NCI-H146 treated with DMSO at 0.1 percent for 48 hours (cell line): ENCODE measurements around the gene MYO7A.

ENCODE experiments used
- DNase-seq: peaks from one replicate; lab custom pipeline; 2025; ENCODE audit not compliant: unreplicated experiment; lab: John Stamatoyannopoulos, UW

MYO7A gene

DNA sequence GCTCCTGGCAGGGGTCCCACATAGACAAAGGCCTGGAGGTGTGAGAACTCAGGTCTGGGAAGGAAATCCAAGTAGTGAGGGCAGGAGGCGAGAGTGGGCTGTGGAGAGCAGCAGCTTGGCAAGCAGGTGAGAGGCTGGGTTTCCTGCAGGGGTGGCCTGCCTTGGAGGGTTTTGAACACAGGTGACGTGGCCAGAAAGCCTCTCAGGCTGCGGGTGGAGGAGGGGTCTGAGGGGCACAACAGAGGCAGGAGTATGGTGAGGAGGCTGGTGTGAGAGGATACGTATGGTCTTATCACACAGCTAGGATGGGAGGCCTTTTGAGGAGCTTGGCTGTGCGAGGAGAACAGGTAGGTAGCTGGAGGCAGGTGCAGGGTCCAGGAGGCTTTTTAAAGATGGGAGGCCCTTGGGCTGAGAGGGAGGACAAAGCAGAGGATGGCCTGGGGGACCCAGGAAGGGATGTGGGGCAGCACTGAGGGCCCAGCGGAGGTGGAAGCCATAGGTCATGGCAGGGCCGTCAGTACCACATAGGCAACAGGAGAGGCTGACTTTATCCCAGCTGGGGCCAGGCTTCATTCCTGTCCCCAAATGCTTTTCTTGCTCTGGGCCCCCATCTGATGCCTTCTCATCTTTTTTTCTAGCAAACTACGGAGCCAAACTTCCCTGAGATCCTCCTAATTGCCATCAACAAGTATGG, 84.4 kb downstream of the MYO7A start:
- no peak for DNase-seq

DNA sequence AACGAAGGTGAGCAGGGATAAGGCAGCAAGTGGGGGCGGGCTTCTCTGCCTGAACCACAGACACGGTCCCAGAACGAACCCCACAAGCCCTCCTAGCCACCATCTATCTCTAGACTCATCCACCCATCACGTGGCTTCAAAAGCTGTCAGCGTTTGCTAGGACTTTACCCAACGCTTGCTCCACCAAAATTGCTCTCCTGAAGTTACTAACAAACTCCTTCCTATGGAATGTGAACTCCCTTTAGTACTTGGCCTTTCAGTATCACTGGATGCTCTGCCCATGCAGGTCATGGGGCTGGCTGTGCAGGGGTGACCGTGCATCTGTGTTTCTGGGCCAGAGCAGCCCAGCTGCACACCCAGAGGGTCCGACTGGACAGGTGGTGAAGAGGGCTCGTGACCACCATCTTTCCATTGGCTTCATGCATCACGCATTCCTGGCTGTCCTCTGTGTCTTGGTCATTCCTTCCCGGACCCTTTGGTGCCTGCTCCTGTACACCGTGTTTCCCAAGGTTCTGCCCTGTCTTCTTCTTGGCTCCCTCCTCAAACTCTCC, 85.1 kb downstream of the MYO7A start:
- DNase-seq: no peak

DNA sequence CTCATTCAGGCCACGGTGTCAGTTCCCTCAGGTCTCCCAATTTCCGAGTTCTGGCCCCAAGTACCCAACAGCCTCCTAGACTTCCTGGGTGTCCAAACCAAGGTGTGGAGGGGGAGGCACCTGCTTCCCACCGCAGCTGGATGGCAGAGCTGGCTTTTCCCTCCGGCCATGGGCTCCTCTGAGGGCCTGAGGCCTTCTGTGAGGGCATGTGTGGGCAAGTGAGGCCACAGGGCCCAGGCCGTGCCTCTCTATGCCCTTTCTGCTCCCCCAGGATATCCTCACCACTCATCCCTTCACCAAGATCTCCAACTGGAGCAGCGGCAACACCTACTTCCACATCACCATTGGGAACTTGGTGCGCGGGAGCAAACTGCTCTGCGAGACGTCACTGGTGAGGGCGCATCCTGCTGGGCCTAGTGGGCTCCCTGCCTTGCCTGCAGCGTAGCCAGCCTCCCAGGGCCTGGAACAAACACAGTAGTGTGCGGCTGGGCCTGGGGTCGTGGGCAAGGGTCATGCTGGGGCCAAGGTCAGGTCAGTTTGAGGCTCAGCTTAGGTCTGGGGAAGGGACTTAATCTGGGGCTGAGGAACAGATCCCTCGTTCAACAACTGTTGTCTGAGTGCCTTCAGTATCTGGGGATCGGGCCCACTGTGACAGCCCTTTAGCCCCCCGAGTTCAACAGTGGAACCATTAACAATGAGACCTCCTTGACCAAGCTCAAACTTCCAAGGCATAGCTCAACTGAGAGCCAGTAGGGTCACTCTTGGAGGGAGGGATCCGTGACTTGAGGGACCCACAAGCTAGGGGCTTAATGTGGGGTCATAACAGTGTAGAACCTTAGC, 85.8 kb downstream of the MYO7A start:
- DNase-seq: no peak

DNA sequence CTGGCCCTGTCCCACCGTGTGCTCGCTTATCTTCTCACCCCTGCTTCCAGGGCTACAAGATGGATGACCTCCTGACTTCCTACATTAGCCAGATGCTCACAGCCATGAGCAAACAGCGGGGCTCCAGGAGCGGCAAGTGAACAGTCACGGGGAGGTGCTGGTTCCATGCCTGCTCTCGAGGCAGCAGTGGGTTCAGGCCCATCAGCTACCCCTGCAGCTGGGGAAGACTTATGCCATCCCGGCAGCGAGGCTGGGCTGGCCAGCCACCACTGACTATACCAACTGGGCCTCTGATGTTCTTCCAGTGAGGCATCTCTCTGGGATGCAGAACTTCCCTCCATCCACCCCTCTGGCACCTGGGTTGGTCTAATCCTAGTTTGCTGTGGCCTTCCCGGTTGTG, 86.5 kb downstream of the MYO7A start:
- DNase-seq: no peak

DNA sequence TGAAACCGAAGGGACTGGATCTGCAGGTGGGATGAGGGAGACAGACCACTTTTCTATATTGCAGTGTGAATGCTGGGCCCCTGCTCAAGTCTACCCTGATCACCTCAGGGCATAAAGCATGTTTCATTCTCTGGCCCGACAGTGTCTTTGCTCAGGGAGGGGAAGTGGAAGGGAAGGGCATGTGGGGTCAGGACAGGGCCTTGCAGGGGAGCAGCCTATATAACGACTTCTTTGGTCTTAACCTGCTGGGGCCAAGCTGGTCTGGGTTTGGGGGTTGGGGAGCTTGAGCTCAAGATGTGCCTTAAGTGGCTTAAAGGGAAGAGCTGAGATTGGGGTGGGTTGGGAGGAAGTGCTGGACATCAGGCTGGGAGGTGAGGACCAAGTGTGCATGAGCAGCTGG, 87.1 kb downstream of the MYO7A start:
- DNase-seq: no peak

DNA sequence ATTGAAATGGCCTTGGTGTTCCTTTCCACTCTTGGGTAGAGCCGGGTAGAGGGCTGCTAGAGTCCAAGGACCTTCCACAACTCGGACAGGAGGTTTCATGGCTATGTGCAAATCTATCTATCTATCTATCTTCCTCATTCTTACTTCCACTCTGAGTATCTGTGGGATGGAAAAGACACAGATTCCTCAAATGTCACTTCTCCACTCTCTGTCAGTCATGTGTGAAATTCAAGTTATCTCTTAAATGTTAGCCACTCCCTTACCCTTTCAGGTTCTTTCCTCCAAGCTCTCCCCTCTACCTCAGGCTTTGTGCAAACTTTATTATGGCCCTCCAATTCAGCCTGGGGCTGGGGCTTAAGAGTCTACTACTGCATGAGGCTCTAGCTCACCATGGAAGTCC, 89.1 kb downstream of the MYO7A start:
- DNase-seq: no peak

DNA sequence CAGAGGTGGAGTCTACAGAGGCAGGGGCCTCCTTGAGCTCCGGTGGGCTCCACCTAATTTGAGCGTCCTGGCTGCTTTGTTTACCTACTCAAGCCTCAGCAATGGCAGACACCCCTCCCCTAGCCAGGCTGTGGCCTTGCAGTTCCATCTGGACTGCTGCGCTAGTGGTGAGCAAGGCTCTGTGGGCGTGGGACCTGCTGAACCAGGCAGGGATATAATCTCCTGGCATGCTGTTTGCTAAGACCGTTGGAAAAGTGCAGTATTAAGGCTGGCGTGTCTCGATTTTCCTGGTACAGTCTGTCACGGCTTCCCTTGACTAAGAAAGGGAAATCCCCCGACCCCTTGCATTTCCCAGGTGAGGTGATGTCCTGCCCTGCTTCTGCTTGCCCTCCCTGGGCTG, 95.8 kb downstream of the MYO7A start:
- no peak for DNase-seq

DNA sequence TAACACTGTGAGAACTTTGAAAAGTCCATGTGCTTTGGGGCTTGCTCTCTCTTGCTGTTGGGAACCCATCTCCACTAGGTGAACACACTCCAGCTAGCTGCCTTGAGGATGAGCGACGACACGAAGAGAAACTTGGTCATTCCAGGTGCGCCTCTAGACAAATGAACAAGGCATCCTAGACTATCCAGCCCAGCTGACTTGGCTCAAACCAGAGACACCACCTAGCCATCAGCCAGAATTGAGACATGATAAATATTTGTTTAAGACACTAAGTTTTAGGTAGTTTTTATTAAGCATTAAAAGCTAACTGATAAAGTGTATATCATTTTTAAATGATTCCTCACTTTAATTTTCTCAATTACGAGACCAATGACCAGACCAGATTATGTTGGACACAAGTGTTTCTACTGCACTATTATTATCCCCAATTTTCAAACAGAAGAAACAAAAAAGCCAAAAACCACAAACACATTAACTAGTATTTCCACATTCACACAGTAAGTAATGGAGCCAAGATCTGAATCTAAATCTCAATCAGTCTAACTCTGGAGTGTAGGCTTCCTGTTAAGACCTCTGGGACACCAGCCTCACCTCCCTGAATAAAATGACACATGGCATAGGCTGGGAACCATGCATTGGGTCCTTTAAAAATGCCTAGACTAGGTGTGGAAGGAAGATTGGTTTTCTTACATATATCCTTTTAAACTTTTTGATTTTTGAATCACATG, 103.0 kb downstream of the MYO7A start:
- no peak for DNase-seq

DNA sequence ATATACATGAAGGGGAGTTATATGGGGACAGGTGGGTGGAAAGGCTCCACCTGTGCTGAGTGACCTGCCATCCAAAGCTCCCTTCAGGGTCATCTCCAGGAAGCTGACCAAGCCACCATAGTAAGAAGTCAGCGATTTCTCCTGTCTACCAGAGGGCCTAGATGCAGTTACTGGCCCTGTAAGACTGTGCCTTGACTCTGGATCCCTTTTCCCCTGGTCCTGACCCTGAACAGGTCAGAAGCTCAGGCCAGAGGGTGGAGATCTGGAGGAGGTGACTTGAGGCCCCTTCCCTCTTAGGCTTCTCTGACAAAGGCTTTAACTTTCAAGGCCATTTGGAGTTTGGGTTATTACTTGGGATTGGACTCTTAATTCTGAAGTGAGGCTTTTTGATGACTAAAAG, 103.8 kb downstream of the MYO7A start:
- no peak for DNase-seq

DNA sequence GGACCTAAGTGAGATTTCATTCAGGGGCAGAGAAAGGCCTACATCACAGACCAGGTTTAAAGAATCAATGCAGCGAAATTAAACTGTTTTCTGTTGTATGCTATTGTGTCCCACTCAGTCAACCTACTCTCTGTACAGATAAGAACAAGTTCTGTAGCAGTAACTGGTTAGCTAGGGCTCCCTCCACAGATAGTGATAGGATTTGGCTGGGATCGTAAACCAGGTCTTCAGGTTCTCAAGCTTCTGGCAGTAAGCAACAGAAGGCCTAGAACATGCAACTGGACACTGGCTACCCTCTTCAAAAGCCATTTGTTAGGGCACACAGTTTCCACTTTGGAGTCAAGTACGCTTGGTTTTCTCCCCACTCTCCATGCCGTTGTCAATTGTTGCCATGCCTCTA, 104.2 kb downstream of the MYO7A start:
- DNase-seq: no peak

DNA sequence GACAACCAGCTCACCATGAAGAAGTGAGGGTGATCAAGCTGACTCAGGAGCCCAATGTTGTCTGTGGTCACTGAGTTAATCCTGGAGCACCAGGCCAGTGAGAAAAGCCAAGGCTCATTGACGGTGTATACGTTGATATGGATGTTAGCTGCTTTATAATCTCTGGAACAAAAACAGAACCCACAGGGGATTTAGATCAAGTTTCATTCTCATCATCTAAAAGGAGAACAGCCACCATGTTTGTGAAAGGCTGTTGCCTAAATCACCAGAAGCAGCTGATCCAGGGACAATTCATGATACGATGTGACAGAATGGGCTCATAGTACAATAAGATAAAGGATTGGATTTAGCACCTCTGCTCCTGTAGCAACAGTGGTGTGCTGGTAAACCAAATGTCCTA, 105.0 kb downstream of the MYO7A start:
- no peak for DNase-seq

DNA sequence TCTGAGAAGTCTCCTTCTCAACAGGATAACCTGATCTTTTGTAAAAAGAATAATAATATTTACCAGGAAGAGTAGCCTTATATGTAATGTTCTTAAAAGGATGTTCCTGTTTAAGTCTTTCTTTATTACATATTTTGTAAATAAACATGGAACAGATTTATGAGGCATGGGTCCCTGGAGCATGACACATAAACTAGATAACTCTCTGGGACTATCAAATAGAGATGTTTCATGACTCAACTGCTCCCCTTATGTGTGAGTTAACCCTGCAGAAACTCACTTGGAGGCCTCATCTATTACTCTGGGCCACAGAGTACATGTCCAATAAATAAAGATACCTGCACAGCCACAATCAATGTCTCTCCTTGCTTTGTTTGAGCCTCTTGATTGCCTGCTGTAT, 108.9 kb downstream of the MYO7A start:
- DNase-seq: no peak

DNA sequence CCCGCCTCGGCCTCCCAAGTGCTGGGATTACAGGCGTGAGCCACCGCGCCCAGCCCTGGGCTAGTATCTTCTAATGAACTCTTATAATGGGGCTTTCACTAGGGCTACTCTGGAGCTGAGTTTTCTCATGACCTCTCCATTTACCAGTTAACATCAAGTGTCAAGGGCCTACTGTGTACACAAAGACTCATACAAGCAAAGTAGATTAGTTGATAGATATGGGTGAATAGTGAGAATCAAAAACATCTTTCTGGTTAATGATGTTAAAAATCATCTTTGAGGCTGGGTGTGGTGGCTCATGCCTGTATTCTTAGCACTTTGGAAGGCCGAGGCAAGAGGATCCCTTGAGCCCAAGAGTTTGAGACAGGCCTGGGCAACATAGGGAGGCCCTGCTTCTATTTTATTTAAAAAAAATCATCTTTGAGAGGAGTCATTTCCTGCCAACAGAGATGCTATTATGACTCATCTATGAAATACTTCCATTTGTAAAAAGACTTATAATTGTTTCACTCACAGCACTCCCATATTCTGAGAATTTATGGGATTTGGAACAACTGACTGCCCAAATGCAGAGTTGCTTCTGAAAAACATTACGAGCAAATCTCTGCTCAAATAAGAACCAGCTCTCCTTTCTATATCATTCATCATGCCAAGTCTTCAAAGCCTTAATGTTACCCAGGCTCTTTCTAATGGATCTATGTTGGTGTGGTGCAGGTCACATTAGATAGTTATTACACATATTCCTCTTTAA, 116.4 kb downstream of the MYO7A start:
- no peak for DNase-seq

DNA sequence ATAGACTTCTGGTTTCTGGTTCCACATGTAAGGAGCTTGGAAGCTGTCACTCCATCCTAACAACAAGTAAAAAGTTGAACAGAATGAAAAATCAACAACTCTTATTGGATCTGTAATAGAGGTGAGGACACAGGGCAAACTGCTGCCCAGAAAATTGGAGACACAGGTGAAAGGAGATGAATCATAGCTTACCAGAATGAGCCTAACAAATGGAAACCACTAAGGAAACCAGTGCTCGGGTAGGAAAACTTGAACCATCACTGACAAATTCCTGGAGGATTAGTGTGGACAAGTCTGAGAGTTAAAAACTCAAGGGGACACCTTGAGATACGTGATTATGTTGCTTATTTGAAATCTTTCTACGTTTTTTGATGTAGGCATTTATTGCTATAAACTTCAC, 121.4 kb downstream of the MYO7A start:
- DNase-seq: no peak

DNA sequence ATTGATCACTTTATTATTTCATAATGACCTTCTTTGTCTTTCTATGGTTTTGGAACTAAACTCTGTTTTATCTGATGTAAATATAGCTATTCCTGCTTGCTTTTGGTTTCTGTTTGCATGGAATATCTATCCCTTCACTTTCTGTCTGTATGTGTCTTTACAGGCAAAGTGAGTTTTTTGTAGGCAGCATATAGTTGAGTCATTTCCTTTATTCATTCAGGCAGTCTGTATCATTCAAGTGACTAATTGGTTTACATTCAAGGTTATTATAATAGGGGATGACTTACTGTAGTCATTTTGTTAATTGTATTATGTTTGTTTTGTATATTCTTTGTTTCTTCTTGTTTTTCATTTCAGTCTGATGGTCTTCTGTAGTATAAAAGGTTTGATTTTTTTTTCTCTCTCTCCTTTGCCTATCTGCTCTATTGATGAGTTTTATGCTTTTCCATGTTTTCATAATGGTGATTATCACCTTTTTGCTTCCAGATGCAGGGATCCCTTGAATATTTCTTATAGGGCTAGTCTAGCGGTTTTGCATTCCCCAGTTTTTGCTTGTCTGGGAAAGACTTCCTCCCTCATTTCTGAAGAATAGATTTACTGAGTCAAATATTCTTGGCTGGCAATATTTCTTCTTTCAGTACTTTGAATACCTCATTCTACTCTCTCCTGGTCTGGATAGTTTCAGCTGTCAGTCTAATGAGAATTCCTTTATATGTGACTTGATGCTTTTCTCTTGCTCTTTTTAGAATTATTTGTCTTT, 123.0 kb downstream of the MYO7A start:
- DNase-seq: no peak

DNA sequence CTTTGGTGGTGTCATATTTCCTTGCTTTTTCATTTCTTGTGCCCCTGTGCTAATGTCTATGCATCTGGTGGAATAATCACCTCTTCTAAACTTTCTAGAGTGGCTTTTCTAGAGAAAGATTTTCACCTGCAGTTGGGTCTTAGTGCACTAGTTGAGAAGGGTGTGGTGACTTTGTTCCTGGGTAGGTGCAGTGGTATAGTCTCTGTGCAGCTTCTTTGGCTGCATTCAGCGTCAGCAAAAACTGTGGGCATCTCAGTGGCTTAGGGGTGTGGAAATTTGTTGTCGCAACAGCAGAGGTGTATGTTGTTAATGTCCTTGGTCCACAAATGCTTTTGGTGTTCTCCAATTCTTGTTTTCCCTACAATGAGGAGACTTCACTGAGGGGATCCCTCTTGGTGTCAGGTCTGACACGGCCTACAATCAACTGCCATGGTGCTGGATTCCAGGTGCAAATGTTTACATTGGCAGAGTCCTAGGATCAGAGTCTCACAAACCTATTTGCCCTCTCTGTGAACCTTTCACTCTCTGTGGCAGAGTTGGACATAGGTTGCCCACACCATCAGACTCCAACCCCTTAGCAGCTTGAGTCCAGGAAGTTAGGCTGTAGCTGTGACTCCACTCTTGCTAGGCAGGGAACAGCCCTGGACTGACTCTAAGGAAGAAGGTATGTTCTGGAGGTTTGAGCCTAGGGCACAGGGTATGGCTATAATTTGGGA, 124.7 kb downstream of the MYO7A start:
- no peak for DNase-seq

DNA sequence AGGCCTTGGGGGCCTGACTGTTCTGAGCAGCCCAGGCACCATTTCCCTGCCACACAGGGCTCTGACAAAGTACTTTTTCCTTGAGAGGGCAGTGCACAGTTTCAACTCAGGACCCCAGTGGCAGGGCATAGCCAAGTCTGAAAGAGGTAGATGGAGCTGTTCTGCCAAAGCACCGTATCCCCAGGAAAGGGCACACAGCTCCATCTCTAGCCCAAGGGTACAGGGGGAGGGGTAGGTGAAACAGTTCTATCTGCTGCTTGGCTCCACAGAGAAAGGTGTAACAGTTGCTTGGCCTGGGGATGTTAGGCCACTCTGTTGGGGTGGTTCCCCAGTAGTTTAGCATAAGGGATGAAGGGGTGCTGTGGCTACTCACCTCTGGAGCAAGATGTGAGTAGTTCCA, 125.6 kb downstream of the MYO7A start:
- DNase-seq: no peak

DNA sequence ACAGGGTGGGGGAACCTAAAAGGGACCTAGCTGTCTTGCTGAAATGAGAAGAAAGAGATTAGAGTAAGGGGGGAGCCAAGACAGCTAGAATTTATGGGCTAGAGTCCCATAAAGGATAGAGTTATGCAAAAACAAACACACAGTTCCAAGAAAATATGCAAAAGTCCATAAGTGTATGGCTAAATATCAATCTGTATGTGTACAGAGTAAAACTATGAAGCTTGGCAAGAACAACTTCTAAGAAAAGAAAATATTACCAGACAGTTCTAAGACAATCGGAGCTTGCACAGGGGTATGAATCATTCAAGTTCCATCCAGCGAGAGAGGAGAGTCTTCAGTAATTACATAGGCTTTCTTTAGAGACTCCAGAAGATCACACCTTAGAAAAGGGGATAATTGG, 131.6 kb downstream of the MYO7A start:
- no peak for DNase-seq

DNA sequence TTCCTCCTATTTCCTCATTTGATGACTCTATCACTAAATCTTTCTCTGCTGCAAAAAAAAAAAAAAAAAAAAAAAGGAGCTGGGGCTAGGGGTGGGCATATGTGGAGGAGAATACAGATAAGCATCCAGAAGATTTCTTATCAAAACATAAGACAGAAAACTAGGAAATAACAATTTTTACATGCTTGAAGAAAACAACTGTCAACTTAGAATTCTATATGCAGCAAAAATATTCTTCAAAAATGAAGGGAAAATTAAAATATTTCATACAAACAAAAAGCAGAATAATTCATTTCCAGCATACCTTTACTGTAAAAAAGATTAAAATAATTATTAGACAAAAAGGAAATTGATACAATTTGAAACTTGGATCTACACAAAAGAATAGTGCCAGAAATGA, 134.8 kb downstream of the MYO7A start:
- no peak for DNase-seq
